ENCODE results near the gene AZIN2.

The AZIN2 gene

DNA sequence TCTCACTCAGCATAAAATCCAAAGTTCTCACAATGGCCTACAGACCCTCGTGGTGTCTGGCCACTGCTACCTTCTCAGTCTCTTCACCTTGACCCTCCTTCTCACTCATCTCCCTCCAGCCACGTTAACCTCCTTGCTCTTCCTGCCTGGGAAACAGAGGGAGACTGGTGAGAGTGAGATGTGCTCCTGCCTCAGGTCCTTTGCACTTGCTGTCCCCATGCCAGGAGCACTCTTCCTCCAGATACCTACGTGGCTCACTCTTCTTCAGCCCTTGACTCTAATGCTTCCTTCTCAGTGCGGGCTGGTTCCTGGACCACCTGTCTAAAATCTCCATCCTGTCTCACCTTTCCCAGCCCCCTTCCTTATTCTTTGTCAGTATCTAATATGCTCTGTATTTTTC is 76.2 kb downstream of the AZIN2 start:
- DNase-seq, result no peak

- no peak for DNase-seq
Measured at GRCh38 chr1:33158366-33158765, 77.4 kb downstream of the AZIN2 start.

DNA sequence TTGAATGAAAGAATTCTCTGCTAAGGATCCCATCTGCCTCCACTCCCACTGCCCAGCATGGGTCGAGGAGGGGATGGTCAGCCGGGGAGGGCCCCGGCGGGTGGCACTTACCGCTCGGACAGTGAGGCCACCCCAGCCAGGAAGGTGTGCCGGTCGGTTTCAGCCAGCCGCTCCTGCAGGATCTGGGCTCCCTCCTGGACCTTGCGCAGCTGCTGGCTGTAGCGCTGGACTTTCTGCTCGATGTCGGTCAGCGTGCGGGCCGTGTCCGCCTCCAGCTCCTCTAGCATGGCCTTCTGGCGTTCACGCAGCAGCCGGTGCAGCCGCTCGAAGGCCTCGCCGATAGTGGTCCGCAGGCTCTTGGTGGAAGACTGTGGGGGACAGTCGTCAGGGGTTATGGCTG is 78.6 kb downstream of the AZIN2 start:
- no peak for DNase-seq

DNA sequence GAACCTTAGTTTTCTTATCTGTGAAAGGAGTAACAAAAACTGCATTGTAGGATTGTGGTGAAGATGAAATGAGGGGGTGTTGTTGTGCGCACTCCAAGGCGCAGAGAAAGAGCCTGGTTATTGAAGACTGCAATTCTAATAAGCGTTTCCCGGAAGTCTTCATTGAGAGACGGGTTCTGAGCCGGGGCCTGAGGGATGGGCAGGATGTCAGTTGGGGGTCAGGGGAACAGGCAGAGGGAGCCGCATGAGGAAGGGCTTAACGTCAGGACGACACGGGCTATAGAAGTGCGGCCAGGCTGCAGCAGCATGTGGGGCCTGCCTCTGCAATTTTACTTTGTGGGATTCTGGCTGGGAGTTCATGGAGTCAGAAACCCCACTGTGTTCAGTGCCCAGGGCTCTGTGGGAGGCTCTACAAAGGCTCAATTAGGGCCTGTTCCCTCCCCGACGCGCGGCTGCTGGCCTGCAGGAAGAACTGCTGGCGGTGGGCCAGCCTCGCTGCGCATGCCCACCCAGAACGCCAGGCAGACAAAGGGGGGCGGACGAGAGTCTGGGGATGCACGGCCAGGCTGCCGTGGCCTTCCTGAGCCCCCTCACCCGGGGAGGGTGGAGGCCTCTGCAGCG is 80.2 kb downstream of the AZIN2 start:
- DNase-seq, result no peak

DNA sequence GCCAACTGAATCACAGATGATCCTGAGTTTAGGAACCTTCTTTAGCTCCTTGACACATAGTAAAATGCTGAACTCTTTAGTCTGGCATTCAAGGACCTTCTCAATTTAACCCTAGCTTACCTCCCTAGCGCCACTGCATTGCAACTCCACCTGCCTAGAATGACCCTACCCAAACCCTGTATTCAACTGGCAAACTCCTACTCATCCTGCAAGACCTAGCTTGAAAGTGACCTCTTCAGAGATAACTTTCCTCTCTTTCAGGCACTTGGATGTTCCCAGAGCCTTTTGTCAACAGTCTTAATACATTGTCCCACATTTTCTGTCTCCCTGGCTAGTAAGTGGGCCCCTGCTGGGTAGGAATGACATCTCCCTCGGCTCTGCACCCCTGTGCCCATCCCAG is 81.2 kb downstream of the AZIN2 start:
- no peak for DNase-seq

DNA sequence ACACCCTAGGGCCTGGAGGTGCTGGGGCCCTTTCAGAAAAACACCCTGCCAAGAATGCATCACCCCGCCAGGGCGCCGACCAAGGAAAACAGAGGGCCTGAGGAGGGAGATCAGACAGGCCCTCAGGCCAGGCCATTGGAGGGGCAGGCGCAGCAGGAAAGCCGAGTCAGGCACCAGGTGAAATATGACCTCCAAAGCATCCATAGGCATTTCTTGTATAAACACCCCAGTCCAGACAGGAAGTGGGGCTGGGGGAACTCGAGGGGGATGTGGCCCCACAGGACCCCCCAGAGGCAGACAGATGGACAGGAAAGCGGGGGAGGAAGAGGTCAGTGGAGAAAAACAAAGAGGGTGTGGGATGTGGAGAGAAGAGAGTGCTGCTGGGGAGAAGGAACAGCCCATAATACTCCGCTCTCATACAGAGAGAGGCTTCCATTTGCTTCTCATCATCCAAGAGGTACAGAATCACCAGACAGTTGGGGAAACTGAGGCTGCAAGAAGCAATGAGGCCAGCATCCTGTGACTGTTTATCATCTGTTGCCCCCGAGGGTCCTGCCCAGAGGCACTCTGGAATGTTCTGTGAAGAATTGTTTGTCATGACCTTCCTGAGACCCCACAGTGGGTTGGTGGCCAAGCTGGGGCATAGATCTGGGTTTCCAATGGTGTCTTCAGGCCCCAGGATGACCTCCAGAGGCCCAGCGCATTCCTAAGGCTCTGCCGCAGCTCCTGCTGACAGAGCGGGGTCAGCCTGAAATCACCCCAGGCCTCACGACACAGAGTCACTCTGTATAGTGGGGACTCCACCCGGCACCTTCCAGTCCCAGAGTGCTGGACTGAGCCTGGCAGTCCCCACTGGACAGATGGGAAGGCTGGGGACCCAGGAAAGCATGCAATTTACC is 82.9 kb downstream of the AZIN2 start:
- no peak for DNase-seq

DNA sequence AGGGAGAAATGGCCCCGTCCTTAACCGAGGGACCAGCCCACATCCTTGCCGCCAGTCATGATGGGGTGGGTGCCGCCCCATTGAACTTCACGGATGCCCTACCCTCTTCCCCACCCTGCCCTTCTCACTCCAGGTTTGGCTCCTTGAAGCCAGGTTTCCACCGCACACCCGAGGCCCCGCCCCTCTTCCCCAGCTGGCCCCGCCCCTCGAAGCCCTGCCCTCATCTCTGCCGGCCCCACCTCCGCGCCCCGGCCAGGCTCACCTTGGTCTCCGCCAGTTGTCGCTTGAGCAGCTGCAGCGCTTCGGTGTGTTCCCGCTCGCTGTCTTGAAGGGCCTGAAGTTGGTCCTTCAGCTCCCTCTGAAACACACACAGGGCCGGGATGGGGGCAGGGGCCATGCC is 84.3 kb downstream of the AZIN2 start:
- no peak for DNase-seq

DNA sequence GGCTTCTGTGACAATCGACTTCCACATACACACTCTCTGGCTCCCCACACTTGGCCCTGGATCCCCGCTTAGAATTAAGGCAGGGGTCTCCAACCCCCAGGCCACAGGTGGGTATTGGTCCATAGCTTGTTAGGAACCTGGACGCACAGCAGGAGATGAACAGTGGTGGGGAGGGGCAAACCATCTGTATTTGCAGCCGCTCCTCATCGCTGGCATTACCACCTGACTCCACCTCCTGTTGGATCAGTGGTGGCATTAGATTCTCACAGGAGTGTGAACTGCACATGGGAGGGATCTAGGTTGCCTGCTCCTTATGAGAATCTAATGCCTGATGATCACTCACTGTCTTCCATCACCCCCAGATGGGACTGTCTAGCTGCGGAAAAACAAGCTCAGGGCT is 84.9 kb downstream of the AZIN2 start:
- DNase-seq, result no peak

DNA sequence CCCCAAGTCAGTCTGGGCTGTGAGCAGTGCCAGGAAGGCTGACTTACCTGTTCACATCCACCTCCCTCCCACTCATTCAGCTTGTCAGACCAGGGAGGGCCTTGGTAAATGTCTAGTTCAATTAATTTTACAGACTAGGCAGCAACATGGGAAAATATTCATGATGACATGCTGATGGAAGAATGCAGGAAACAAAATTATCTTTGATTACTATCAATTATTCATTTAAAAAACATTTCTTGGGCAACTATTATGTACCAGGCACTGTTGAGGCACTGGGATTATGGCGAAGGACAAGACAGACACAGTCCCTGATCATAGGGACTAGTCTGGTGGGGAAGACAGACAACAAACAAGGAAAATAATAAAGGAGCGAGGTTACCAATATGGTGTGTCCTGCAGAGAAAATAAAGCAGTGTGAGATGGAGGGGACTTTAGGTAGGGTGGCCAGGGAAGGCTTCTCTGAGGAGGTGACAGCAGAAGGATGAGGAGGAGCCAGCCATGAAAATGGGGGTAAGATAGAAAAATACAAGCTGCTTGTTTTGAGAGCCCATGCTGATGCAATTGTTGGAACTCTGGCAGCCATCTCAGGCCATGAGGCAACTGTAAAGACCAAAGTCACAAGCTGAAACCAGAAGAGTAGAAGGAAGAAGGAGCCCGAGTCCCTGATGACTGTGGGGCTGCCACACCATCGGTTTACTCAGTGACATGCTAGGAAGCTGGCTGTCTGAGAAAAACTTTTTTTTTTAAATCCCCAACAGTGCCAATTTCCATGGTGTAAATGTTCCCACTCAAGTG is 86.9 kb downstream of the AZIN2 start:
- DNase-seq, result no peak

DNA sequence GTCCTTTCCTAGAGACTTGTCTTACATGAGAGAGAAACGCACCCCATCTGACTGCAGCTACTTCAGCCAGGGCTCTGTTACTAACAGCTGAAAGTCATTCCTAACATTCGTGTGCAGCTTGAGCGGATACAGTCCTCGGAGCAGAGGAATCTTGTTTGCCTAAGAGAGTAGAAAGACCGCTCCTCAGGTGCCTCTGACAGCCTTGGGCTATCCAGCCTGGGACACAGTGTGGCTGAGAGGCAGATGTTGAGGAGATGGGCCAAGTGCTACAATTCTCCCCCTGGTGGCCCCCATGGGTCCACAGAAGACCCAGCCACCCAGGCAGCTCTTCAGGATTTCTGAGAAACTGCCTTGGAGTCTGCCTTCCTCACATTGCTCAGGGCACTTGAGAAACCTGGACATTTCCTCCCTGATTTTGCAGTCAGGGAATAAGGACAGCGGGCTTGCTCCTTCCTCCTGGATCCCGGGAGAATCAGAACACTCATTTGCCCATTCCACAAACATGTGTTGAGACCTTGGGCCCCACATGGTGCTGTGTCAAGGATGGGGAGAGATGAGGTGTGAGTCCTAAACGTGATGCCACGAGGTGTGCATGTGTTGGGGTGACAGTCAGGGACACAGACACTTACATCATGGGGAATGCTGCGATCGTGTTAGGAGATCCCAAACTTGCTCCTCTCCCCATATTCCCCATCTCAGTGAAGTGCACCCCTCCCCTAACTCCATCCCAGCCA is 87.8 kb downstream of the AZIN2 start:
- DNase-seq, result no peak

DNA sequence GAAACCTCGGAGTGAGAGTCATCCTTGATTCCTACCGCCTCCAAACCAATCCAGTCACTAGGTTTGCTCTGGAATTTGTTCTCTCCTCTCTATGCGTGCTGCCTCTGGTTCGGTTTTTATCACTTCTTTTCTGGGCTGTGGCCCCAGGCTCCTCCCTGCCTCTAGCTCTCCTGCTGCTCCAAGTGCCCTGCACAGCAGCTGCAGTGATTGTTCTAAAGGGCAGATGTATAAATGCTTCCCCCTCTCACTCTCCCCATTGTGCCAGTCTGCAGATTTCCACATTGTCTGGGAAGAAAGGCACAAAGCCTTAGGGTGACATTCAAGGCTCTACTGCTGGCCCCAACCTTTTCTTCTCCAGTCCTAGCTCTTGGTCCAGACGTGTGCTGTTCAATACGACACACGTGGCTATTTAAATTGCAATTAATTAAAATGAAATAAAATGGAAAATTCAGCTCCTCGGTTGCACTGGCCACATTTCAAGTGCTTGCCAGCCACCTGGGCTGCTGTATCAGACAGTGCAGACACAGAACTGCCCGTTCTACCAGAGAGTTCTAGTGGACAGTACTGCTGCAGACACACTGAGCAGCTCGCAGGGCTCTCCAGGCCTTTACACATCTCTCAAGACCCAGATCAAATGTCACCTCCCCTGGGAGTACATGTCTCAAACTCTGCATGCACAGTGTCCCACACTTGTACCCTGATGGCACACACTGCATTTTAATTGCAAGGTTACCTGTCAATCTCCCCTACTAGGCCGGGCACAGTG is 88.5 kb downstream of the AZIN2 start:
- no peak for DNase-seq
